ENCODE measurements around the gene MSI2.

Gene MSI2

DNA sequence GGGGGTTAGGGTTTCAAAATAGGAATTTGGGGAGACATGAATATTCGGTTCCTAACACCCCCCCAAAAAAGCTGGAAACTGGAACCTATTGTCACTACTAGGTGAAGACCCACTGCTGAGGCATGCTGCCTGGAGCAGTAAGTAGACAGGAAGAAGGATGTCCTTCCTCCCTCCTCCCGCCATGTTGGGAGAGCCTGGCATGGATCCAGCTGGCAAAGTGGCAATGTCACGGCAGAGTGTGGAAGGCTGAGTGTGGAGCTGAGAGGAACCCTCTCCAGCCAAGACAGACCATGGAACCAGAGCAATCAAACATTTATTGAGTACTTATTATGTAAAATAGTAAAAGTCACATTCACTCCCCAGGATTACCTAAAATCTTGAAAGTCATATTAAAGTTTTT lies 439.7 kb downstream of the MSI2 start:
- DNase-seq = no peak

- no peak for DNase-seq
Observed at GRCh38 chr17:57697197-57697596, 440.9 kb downstream of the MSI2 start.

GRCh38 chr17:57697891-57698711 lies 441.8 kb downstream of the MSI2 start:
- peak in 4 of 56 donors; percentile 9 to 30 (median 20) for DNase-seq

- no peak for DNase-seq
Observed at GRCh38 chr17:57699751-57700219, 443.5 kb downstream of the MSI2 start.

DNA sequence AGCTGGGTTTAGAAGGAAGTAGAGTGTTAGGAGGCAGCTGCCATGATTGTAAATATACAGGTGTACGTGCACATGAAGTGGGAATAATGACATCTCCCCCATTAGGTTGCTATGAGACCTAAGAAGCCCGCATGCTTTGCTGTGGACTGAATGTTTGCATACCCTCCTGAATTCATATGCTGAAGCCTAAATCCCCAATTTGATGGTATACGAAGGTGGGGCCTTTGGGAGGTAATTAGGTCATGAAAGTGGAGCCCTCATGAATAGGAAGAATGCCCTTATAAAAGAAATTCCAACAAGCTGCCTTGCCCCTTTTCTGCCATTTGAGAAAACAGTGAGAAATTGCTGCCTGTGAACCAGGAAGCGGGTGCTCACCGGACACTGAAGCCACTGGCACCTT lies 444.8 kb downstream of the MSI2 start:
- DNase-seq = no peak

DNA sequence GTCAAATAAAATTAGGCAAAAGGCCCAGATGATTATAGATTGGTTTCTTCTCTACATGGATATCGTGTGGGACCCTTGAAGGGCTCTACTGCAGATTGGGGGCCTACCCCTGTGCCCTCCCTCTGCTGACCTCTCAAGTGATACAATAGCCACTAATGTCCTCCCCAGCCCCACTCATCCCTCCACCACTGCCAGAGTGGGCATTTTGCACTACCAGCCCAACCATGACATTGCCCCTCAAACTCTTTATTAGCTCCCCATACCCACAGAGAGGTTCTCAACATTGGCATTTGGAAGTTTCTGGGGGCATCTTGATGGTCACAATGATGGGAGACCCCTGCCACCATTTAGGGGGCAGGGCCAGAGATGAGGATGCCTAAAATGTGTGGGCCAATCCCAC lies 446.9 kb downstream of the MSI2 start:
- no peak for DNase-seq

GRCh38 chr17:57704448-57704847 lies 448.1 kb downstream of the MSI2 start:
- no peak for DNase-seq

- peak in 1 of 56 donors; percentile 7 for DNase-seq
Observed at GRCh38 chr17:57705921-57706695, 449.8 kb downstream of the MSI2 start.

DNA sequence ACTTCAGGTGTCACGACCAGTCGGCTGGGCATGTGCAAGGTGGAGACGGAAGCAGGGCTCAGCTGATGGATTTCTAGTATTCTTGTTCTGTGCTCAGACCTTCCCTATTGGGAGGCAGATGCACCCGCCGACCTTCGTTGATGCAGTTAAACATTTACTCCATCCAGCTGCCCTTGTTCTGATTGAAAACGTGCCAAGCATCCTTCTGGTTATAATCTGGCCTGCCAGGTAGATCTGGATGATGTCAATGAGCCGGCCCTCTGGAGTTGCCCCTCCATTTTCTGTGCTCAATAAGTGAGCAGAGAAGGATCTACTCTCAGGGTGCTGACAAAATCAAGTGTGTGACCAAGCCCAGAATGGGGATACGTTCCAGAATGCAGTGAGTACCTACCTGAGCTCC lies 450.4 kb downstream of the MSI2 start:
- DNase-seq = no peak

DNA sequence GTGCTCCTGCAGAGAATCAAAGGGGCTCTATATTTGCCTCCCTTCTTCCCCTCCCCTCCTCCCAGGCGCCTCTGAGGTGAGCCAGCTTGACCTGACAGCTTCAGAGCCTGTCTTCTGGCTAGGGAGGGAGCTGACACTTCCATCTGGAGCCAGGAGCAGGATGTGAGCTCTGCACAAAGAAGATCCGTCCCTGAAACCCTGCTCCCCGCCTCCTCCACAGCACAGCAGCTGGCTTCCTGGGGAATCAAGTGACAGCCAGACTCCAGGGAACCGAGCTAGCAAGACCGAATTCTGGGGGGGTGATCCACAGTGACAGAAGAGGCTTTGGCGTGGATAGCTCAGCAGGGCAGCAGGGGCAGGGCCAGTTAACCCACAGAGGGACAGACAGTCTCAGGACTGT lies 451.6 kb downstream of the MSI2 start:
- DNase-seq = peak in 25 of 56 donors; percentile 4 to 51 (median 23)

DNA sequence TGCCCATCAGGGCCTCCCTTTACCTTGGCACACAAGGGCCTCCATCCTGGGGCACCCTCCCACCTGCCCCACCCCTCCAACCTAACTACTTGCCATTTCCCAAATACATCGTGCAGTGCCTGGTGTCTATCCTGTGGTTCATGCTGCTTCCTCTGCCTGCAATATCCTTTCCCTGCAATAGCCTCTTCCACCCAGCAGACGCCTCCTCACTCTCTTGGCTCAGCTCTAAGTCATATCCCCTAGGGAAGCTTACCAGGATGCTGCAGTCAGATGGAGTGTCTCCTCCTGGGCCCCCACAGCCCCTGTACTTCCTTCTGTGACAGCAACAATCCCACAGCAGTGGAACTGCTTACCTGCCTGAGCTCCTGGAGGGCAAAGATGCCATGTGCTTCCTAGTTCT lies 452.1 kb downstream of the MSI2 start:
- no peak for DNase-seq

DNA sequence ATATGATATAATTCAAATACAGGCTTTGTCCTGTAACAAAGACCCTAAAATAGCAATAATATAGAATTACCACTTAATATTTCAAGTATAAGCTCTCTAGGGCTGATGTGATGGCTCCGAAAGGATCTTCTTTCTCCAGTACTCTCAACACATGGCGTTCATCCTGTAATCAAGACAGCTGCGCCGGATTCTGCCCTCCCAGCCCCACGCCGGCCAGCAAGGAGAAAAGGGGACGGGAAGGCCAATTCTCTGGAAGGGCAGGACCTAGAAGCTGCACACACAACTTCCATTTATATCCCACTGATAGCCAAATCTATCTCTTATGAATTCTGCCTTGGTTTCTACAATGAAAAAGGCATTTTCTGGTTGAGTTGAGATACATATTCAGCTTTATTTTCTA lies 456.8 kb downstream of the MSI2 start:
- no peak for DNase-seq

GRCh38 chr17:57714665-57715180 lies 458.4 kb downstream of the MSI2 start:
- no peak for DNase-seq

- no peak for DNase-seq
Observed at GRCh38 chr17:57715981-57716380, 459.7 kb downstream of the MSI2 start.

DNA sequence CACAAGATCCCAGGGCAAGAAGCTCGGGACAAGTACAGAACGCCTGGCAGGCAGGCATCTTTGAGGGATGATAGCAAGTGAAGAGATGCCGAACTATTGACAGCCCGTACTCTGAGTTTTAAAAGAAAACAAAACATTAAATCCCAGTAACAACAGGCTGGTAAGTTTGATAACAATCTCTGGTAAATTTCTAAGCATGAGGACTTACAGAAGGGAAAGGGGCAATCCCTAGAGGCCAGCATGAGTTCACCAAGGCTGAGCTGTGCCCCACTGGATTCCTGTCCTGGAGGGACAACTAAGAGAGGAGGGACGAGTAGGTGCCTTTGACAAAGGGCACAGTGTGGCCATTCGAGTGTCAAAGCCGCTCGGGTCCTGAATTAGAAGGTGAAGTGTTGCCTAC lies 462.6 kb downstream of the MSI2 start:
- no peak for DNase-seq

DNA sequence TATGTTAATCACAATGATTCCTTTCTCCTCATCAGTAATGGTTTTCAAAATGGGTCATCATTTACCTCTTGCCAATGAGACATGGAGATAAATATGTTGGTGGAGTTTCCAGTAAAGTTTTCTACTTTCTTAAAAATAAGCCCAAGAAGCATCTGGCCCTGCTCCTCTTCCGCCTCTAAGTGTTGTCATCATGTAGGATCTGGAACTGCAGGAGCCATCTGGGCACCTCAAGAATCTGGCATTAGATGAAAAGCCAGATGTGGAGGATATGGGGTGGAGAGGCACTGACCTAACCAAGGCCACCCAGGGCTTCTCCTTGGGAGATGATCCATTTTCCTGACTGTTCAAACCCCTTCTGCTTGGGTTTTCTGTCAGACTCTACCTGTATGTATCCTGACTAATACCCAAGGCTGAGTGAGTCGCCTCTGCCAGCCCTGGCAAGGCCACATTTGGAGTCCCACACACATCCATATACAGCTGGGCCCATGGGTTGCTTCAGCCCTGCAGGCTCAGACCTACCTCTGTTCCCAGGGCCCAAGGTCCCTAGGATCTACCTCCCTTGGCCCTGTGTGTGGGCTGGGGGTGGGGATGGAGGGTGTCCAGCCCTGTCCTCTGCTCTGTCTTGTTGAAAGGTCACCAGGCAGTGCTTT lies 464.2 kb downstream of the MSI2 start:
- DNase-seq = no peak

DNA sequence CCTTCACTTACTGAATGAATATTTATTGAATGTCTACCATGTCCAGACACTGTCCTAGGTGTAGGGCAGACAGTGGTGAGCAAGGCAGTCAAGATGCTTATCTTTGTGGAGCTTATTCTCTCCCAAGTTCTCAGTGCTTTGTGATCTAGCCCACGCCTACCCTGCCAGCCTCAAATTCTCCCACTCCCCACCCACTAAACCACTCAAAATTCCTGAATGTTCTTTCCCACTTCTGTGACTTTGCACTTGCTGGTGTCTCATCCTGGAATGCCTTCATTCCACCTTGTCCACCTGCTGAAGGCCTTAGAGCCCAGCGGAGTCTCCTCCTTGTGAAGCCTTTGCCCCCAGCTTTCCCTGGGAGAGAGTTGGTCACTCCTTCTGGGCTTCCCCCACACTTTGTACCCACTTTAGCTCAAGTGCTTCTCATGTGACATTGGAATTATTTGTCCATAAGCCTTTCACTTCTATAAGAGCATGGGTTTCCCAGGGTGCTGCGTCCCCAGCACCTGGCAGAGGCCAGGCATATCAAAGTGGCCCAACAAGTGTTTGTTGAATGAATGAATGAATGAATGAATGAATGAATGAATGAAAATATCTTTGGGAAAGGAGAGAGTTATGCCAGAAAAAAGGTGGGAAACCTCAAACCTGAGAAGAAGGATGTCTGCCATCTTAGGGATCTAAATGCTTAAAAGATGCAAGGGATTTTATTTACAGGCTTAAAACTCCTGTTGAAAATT lies 465.8 kb downstream of the MSI2 start:
- no peak for DNase-seq

DNA sequence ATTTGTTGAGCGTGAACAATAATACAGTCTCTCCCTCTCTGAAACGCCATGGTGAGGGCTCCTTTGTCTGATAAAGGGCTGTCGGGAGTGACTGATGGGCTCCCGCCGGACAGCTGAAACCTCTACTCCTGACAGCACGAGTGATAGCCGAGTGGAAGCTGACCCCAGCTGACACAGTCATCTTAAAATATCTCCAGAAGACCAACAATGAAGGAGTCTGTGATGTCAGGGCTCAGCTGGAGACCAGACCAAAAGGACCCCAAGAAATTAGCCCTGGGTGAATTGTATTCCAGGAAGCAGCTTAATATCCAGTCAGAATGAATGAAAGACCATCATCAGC lies 466.4 kb downstream of the MSI2 start:
- DNase-seq = no peak

GRCh38 chr17:57723427-57724025 lies 467.2 kb downstream of the MSI2 start:
- no peak for DNase-seq

- no peak for DNase-seq
Observed at GRCh38 chr17:57724026-57724728, 467.9 kb downstream of the MSI2 start.

Measured in nucleus accumbens (tissue), 56 donors.